Stimulated activated CD4-positive, alpha-beta T cell treated with anti-CD3 and anti-CD28 coated beads, Interleukin-15, amount 100 ng/mL, for 1 hour (primary cell): ENCODE data around the gene ATP6AP1.

Experiments used
- DNase-seq, 2 donors: peaks; one replicate each; pipeline ENCODE4 v3.0.0-alpha.2; 2020; ENCODE audit warnings: low read depth in 1 of 2, low spot score in 1 of 2

The ATP6AP1 gene

GRCh38 chrX:154469880-154470279, 41.4 kb downstream of the ATP6AP1 start:
- DNase-seq: no peak

- no peak for DNase-seq
Observed at GRCh38 chrX:154470434-154470833, 42.0 kb downstream of the ATP6AP1 start.

- no peak for DNase-seq
Observed at GRCh38 chrX:154470914-154471568, 42.6 kb downstream of the ATP6AP1 start.

GRCh38 chrX:154471839-154472684, 43.6 kb downstream of the ATP6AP1 start:
- DNase-seq: no peak

- no peak for DNase-seq
Observed at GRCh38 chrX:154472685-154473632, 44.5 kb downstream of the ATP6AP1 start.

GRCh38 chrX:154473683-154474082, 45.2 kb downstream of the ATP6AP1 start:
- no peak for DNase-seq

GRCh38 chrX:154476821-154477220, 48.3 kb downstream of the ATP6AP1 start:
- no peak for DNase-seq

GRCh38 chrX:154477891-154478477, 49.5 kb downstream of the ATP6AP1 start:
- no peak for DNase-seq

GRCh38 chrX:154478728-154479622, 50.5 kb downstream of the ATP6AP1 start, which contains the start of gene LAGE3:
Gene LAGE3, minus strand, starts transcription at chrX:154479281. Its CDS starts 366 bp downstream, at chrX:154478915.
- peak; percentile 89 to 91 for DNase-seq

GRCh38 chrX:154481195-154481594, 52.7 kb downstream of the ATP6AP1 start:
- DNase-seq: no peak

GRCh38 chrX:154481911-154482601, 53.6 kb downstream of the ATP6AP1 start:
- DNase-seq: no peak

- DNase-seq: no peak
Observed at GRCh38 chrX:154482786-154483185, 54.3 kb downstream of the ATP6AP1 start.

- DNase-seq: no peak
Observed at GRCh38 chrX:154483325-154483724, 54.8 kb downstream of the ATP6AP1 start.

GRCh38 chrX:154484255-154485149, 56.0 kb downstream of the ATP6AP1 start:
- no peak for DNase-seq

- no peak for DNase-seq
Observed at GRCh38 chrX:154485150-154486051, 56.9 kb downstream of the ATP6AP1 start.

- peak in 1 of 2 donors; percentile 9 for DNase-seq
Observed at GRCh38 chrX:154486052-154486395, 57.5 kb downstream of the ATP6AP1 start.
